Right atrium auricular region (tissue), 2 donors: Measurements from ENCODE around the gene ST6GALNAC4. TPM values are rescaled to one million over a fixed set of nuclear protein-coding genes. Genes with fewer than 3 reads are reported as not detected.

ENCODE experiments used
- DNase-seq: peaks from one replicate; pipeline ENCODE4 v3.0.0-alpha.2; 2019; ENCODE audit warnings: low spot score
- H3K27ac ChIP-seq, 2 donors: fragments of 200-600 bp; sonication (generic); 1 replicate in 1 of 2; 2 replicates in 1 of 2; pipeline ENCODE4 v1.5.1; 2016 to 2019
- H3K27me3 ChIP-seq, 2 donors: fragments of 200-600 bp; sonication (generic); one replicate each; pipeline versions ENCODE4 v1.5.1 to v1.6.0; 2017 to 2019
- H3K36me3 ChIP-seq: fragments of 200-600 bp; sonication (generic); one replicate; pipeline ENCODE4 v1.5.1; 2016
- H3K4me1 ChIP-seq, 2 donors: fragments of 200-600 bp; sonication (generic); one replicate each; pipeline versions ENCODE4 v1.5.1 to v1.6.0; 2017 to 2019
- H3K4me3 ChIP-seq, 2 donors: fragments of 200-600 bp; sonication (generic); 1 replicate in 1 of 2; 2 replicates in 1 of 2; pipeline ENCODE4 v1.5.1; 2017 to 2019; ENCODE audit warnings: mild to moderate bottlenecking in 1 of 2, moderate library complexity in 1 of 2
- H3K9me3 ChIP-seq, 2 donors: fragments of 200-600 bp; sonication (generic); one replicate each; pipeline ENCODE4 v1.5.1; 2019
- CTCF ChIP-seq, 2 donors: fragments of 200-600 bp; sonication (generic); IDR thresholded peaks; one replicate each; pipeline ENCODE4 v1.5.1; 2019; ENCODE audit warnings: antibody characterized with exemption in 2 of 2
- total RNA-seq, 2 donors: library from RNA; depleted of rRNA; stranded (reverse); fragments of >200 nt; gene quantifications; one replicate each; pipeline ENCODE4 v1.1.0, GENCODE V29; 2016

ST6GALNAC4 gene
- total RNA-seq, 2 donors from 2014 or later, result 31.7 to 59.0 TPM

DNA sequence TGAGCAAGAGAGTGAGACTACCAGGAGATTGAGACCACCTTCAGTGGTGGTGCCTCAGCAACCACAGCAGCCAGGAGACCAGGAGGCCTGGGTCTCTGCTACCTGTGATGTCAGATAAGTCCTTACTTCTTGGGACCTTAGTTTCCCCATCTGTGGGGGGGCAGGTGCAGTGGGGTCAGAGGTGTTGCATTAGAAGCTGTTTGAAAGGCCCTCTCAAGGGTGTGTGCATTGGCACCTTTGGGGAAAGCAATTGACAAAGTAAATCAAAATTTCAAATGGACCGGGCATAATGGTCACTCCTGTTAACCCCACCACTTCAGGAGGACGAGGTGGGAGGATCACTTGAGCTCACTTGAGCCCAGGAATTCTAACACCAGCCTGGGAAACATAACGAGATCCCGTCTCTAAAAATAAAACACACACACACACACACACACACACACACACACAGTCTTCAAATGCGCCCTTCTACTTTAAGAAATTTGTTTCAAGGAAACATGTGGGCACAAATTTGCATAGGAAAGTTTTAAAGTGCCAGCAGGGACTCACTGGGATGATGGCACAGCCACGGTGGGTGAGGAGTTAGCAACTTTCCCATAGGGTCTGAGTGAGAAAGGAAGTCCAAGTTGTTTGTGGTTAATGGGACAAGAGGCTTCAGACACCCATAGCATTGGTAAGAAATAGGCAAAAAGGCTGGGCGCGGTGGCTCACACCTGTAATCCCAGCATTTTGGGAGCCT, 38.0 kb downstream of the ST6GALNAC4 start:
- Histone ChIP-seq H3K27ac (peak overlapping the region in 1 of 2 donors; percentile 94), H3K9me3 (no peaks in the 10 kb centered on the region), H3K4me1 (peaks cover 0 to 48% of the 10 kb centered on the region in 2 donors), H3K4me3 (no peak overlapping the region), H3K36me3 (no peaks in the 10 kb centered on the region), H3K27me3 (no peaks in the 10 kb centered on the region)
- TF ChIP-seq CTCF (IDR thresholded peaks at IDR 0.05), result no peak
- no peak for DNase-seq

GRCh38 chr9:127878001-127878651, 38.7 kb downstream of the ST6GALNAC4 start:
- no peak for TF ChIP-seq CTCF (IDR thresholded peaks at IDR 0.05)
- peaks cover 2 to 55% of the 10 kb centered on the region in 2 donors for H3K4me1 ChIP-seq
- H3K36me3 ChIP-seq, result peaks cover 3% of the 10 kb centered on the region
- H3K27me3 ChIP-seq, result no peaks in the 10 kb centered on the region
- no peaks in the 10 kb centered on the region for H3K9me3 ChIP-seq
- no peak for DNase-seq
- peak overlapping the region; percentile 93 to 94 for H3K27ac ChIP-seq
- H3K4me3 ChIP-seq, result peak overlapping the region; percentile 76 to 77

- H3K27ac ChIP-seq, result peak within 1 kb of the TSS; percentile 93 to 94
- no peaks in the 10 kb centered on the region for H3K27me3 ChIP-seq
- H3K36me3 ChIP-seq, result peaks cover 8% of the 10 kb centered on the region
- no peaks in the 10 kb centered on the region for H3K9me3 ChIP-seq
- DNase-seq, result peak; percentile 84
- peak within 1 kb of the TSS; percentile 76 to 77 for H3K4me3 ChIP-seq
- no peak for TF ChIP-seq CTCF (IDR thresholded peaks at IDR 0.05)
- peaks cover 2 to 60% of the 10 kb centered on the region in 2 donors for H3K4me1 ChIP-seq
Measured at GRCh38 chr9:127877566-127877998, 39.3 kb downstream of the ST6GALNAC4 start, which contains the start of gene AK1. TSS of gene AK1 (minus strand) at chr9:127877675. CDS start at chr9:127874617, 3,058 bp downstream.

GRCh38 chr9:127876764-127877562, 39.9 kb downstream of the ST6GALNAC4 start:
- no peaks in the 10 kb centered on the region for H3K27me3 ChIP-seq
- H3K27ac ChIP-seq, result peak overlapping the region; percentile 93 to 94
- peaks cover 15% of the 10 kb centered on the region for H3K36me3 ChIP-seq
- H3K4me3 ChIP-seq, result peak overlapping the region; percentile 76 to 77
- DNase-seq, result no peak
- H3K4me1 ChIP-seq, result peaks cover 2 to 61% of the 10 kb centered on the region in 2 donors
- no peaks in the 10 kb centered on the region for H3K9me3 ChIP-seq
- TF ChIP-seq CTCF (IDR thresholded peaks at IDR 0.05), result no peak

DNA sequence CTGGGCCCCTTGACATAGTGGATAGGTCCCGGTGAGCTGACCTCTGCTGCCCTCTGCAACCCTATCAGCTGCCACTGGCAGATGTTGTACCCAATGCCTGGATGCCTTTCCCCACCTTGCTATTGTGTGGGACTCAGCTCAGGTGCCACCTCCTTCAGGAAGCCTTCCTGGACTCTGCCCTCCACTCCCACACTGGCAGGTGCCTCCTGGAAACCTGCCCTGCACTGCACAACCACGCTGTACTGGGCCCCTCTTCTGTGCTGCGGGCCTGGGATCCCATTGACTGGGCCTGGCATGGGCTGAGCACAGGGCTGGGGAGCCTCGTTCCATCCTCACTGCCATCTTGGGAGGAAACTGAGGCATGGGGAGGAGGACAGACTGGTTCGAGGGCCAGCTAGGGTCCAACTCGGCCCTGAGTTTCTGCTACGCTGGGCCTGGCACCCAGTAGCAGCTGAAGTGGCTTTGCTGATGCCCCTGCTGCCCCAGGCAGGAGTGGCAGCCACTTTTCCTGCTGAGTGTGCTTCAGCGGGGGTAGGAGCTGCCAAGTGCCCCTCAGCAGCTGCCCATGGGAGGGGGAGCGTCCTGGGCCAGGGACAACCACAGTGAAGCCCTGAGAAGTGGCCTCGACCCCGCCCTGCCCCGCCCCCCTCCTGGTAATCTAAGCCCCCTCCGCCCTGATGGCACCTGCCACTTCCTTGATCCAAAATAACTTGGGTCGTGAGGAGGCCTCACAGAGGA, 40.6 kb downstream of the ST6GALNAC4 start:
- no peak for DNase-seq
- Histone ChIP-seq H3K4me1 (peaks cover 2 to 61% of the 10 kb centered on the region in 2 donors), H3K4me3 (peak overlapping the region; percentile 76 to 77), H3K9me3 (no peaks in the 10 kb centered on the region), H3K27me3 (no peaks in the 10 kb centered on the region), H3K27ac (peak overlapping the region; percentile 93 to 94), H3K36me3 (peaks cover 22% of the 10 kb centered on the region)
- TF ChIP-seq CTCF (IDR thresholded peaks at IDR 0.05), result no peak
